Measurements from ENCODE around the gene NEDD8.

NEDD8 gene

GRCh38 chr14:24194186-24194872 is 37.8 kb downstream of the NEDD8 start:
- no peak for DNase-seq

GRCh38 chr14:24192933-24193332 is 39.2 kb downstream of the NEDD8 start:
- no peak for DNase-seq

GRCh38 chr14:24190416-24190815 is 41.8 kb downstream of the NEDD8 start:
- no peak for DNase-seq

- no peak for DNase-seq
These were observed 42.7 kb downstream of the NEDD8 start for GRCh38 chr14:24189460-24189859.

- DNase-seq, result no peak
These were observed 43.1 kb downstream of the NEDD8 start for GRCh38 chr14:24189059-24189375.

- peak; percentile 95 for DNase-seq
These were observed 43.7 kb downstream of the NEDD8 start, which contains the start of gene IPO4 for GRCh38 chr14:24188251-24189058. TSS of gene IPO4 (minus strand) at chr14:24188816. CDS start at chr14:24188787, 29 bp downstream.

GRCh38 chr14:24187539-24187915 is 44.6 kb downstream of the NEDD8 start:
- no peak for DNase-seq

GRCh38 chr14:24186831-24187538 is 45.2 kb downstream of the NEDD8 start:
- DNase-seq, result no peak

- DNase-seq, result no peak
These were observed 46.4 kb downstream of the NEDD8 start for GRCh38 chr14:24185741-24186140.

GRCh38 chr14:24185026-24185425 is 47.1 kb downstream of the NEDD8 start:
- no peak for DNase-seq

GRCh38 chr14:24184104-24184970 is 47.8 kb downstream of the NEDD8 start:
- DNase-seq, result no peak

- no peak for DNase-seq
These were observed 49.1 kb downstream of the NEDD8 start for GRCh38 chr14:24183014-24183481.

- no peak for DNase-seq
These were observed 49.9 kb downstream of the NEDD8 start for GRCh38 chr14:24182110-24182882.

GRCh38 chr14:24181371-24182077 is 50.6 kb downstream of the NEDD8 start:
- DNase-seq, result no peak

GRCh38 chr14:24179961-24180796 is 52.0 kb downstream of the NEDD8 start:
- peak; percentile 12 for DNase-seq

- no peak for DNase-seq
These were observed 52.7 kb downstream of the NEDD8 start for GRCh38 chr14:24179294-24179960.

- DNase-seq, result no peak
These were observed 53.6 kb downstream of the NEDD8 start for GRCh38 chr14:24178399-24179178.

- DNase-seq, result no peak
These were observed 54.3 kb downstream of the NEDD8 start for GRCh38 chr14:24177891-24178290.

All from DMS153 (cell line).